Activated gamma-delta T cell treated with anti-CD3 and anti-CD28 coated beads, Interleukin-2, amount 50 U/mL, for 16 hours (primary cell): Measurements from ENCODE around the gene BSPH1.
"Not testable (repeated sequence)": the region's sequence is repeated elsewhere in the genome, so short reads cannot be mapped to it uniquely, and the experiment has no call there.

ENCODE experiments used
- DNase-seq: peaks from one replicate; pipeline ENCODE4 v3.0.0-alpha.2; 2020; ENCODE audit warnings: low read depth

Gene BSPH1

GRCh38 chr19:47992070-47992469, at the start of gene BSPH1:
BSPH1 (minus strand) TSS chr19:47992170; CDS start chr19:47992081, 89 bp downstream.
- no peak for DNase-seq

- no peak for DNase-seq
These were observed 44.8 kb upstream of the BSPH1 start for GRCh38 chr19:48036765-48037164.

- DNase-seq, result no peak
These were observed 41.6 kb upstream of the BSPH1 start for GRCh38 chr19:48033604-48034003.

GRCh38 chr19:48030073-48030472, 38.1 kb upstream of the BSPH1 start:
- no peak for DNase-seq

GRCh38 chr19:48029431-48029830, 37.5 kb upstream of the BSPH1 start:
- no peak for DNase-seq

- DNase-seq, result no peak
These were observed 33.5 kb upstream of the BSPH1 start for GRCh38 chr19:48025480-48025879.

GRCh38 chr19:48023518-48023917, 31.5 kb upstream of the BSPH1 start:
- DNase-seq, result no peak

- DNase-seq, result no peak
These were observed 31.0 kb upstream of the BSPH1 start for GRCh38 chr19:48023011-48023410.

- DNase-seq, result no peak
These were observed 28.7 kb upstream of the BSPH1 start for GRCh38 chr19:48020686-48021085.

- no peak for DNase-seq
These were observed 19.2 kb upstream of the BSPH1 start for GRCh38 chr19:48010932-48011758.

GRCh38 chr19:48006762-48007161, 14.8 kb upstream of the BSPH1 start:
- DNase-seq, result no peak

GRCh38 chr19:48004236-48004635, 12.3 kb upstream of the BSPH1 start:
- no peak for DNase-seq

- no peak for DNase-seq
These were observed 8.9 kb upstream of the BSPH1 start for GRCh38 chr19:48000846-48001245.

- DNase-seq, result no peak
These were observed 6.8 kb upstream of the BSPH1 start for GRCh38 chr19:47998800-47999199.

GRCh38 chr19:47996230-47996727, 4.3 kb upstream of the BSPH1 start:
- no peak for DNase-seq

- DNase-seq, result no peak
These were observed 2.3 kb upstream of the BSPH1 start, which contains the start of gene ELSPBP1 for GRCh38 chr19:47994209-47994802. ELSPBP1 (plus strand) TSS chr19:47994632; CDS start chr19:48008668, 14,036 bp downstream.

- no peak for DNase-seq
These were observed 670 bp downstream of the BSPH1 start for GRCh38 chr19:47991191-47991808.

GRCh38 chr19:47973529-47973928, 18.4 kb downstream of the BSPH1 start:
- no peak for DNase-seq

GRCh38 chr19:47955936-47956335, 36.0 kb downstream of the BSPH1 start:
- DNase-seq, result not testable (repeated sequence)

- DNase-seq, result not testable (repeated sequence)
These were observed 39.8 kb downstream of the BSPH1 start for GRCh38 chr19:47952132-47952531.

- not testable (repeated sequence) for DNase-seq
These were observed 42.0 kb downstream of the BSPH1 start for GRCh38 chr19:47949852-47950521.

GRCh38 chr19:47928581-47928980, 63.4 kb downstream of the BSPH1 start:
- DNase-seq, result not testable (repeated sequence)
